Upper lobe of left lung (tissue), 6 donors: ENCODE data around the gene BTBD9. TPM values are rescaled to one million over a fixed set of nuclear protein-coding genes. Genes with fewer than 3 reads are reported as not detected.

Experiments
- ATAC-seq, 2 donors: fragments of 200-7000 bp; cut with Tn5 transposase; one replicate each; pipeline ENCODE4 v1.9.1; 2022; ENCODE audit warnings: mild to moderate bottlenecking in 2 of 2, moderate library complexity in 2 of 2; ENCODE audit not compliant: low FRiP score in 2 of 2
- DNase-seq, 2 donors: peaks; one replicate each; pipeline ENCODE4 v3.0.0-alpha.2; 2019 to 2020
- H3K27ac ChIP-seq, 4 donors: fragments of 200-600 bp; sonication (generic); one replicate each; pipeline ENCODE4 v1.5.1; 2016 to 2019
- H3K27me3 ChIP-seq, 4 donors: fragments of 200-600 bp; sonication (generic); one replicate each; pipeline ENCODE4 v1.5.1; 2017 to 2019
- H3K36me3 ChIP-seq, 4 donors: fragments of 200-600 bp; sonication (generic); one replicate each; pipeline ENCODE4 v1.5.1; 2016 to 2019
- H3K4me1 ChIP-seq, 4 donors: fragments of 200-600 bp; sonication (generic); one replicate each; pipeline ENCODE4 v1.5.1; 2018 to 2019
- H3K4me3 ChIP-seq, 4 donors: fragments of 200-600 bp; sonication (generic); one replicate each; pipeline ENCODE4 v1.5.1; 2017 to 2019; ENCODE audit warnings: mild to moderate bottlenecking in 2 of 4, moderate library complexity in 1 of 4
- H3K9me3 ChIP-seq, 4 donors: fragments of 200-600 bp; sonication (generic); one replicate each; pipeline ENCODE4 v1.5.1; 2018 to 2019
- CTCF ChIP-seq, 6 experiments: fragments of 450-650 bp in 4 of 6; fragments of 200-600 bp in 2 of 6; sonication (generic) in 2 of 6; IDR thresholded peaks; one replicate each; pipeline ENCODE4 v1.5.1; 2016 to 2019; ENCODE audit warnings: antibody characterized with exemption in 6 of 6
- EP300 ChIP-seq, 4 donors: sonication (generic); formaldehyde crosslinking; IDR thresholded peaks; one replicate each; pipeline ENCODE4 v1.5.1; 2017; ENCODE audit warnings: antibody characterized with exemption in 4 of 4, control low read depth in 2 of 4
- POLR2A ChIP-seq, 4 donors: fragments of 450-650 bp; IDR thresholded peaks; one replicate each; pipeline ENCODE4 v1.5.1; 2016 to 2017; ENCODE audit warnings: antibody characterized with exemption in 4 of 4, mild to moderate bottlenecking in 2 of 4
- POLR2AphosphoS5 ChIP-seq, 2 donors: sonication (generic); formaldehyde crosslinking; IDR thresholded peaks; one replicate each; pipeline ENCODE4 v1.5.1; 2017; ENCODE audit warnings: antibody characterized with exemption in 2 of 2
- WGBS, 2 donors: methylation state at CpG; one replicate each; pipeline ENCODE4 v1.1.5; 2017 to 2018; 5-methylcytosine and 5-hydroxymethylcytosine counted together
- total RNA-seq, 6 donors: library from RNA; depleted of rRNA in 4 of 6; stranded (reverse); fragments of >200 nt in 4 of 6; gene quantifications; one replicate each; pipeline versions ENCODE4 v1.1.0 to v1.2.1, GENCODE V29; 2016 to 2021
- donor health status: DM: no; HTN: no; CAD: no; lungs with moderate emphysema.
- donor health status: DM: no; HTN: yes; CAD: no; lungs with severe emphysema.

BTBD9 gene
- total RNA-seq, 6 donors from 2014 or later: 18.2 to 60.8 (median 44.9) TPM

GRCh38 chr6:38686270-38687042 is 46.7 kb upstream of the BTBD9 start:
- Histone ChIP-seq H3K27me3 (no peaks in the 10 kb centered on the region), H3K27ac (no peak overlapping the region), H3K9me3 (no peaks in the 10 kb centered on the region), H3K4me3 (no peak overlapping the region), H3K4me1 (peaks cover 5 to 16% (median 10%) of the 10 kb centered on the region in 4 donors), H3K36me3 (peaks cover 0 to 26% (median 15%) of the 10 kb centered on the region in 4 donors)
- 80 to 84% methylated on average over 4 of the region's 4 CpGs for WGBS, 2 donors
- DNase-seq (no peak), ATAC-seq (no peak)
- TF ChIP-seq EP300 (IDR thresholded peaks at IDR 0.05) (no peak), CTCF (IDR thresholded peaks at IDR 0.05) (no peak), POLR2AphosphoS5 (IDR thresholded peaks at IDR 0.05) (no peak), POLR2A (IDR thresholded peaks at IDR 0.05) (no peak)

DNA sequence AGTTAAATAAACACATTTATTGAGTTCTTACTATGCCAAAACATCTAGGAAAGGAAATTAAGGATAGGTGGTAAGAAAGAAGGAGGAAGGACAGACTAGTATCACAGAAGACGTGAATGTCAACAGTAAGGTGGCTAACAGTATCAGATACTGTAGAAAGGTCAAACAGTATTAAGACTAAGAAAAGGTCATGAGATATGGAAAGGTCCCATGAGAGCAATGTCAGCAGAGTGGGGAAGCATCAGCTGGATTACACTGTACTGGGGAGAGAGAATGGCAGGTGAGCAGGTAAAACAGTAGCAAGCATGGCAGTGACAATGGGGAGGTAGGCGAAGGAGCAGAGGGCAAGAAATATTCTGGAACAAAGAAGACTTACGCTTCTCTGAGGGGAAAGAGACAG is 45.2 kb upstream of the BTBD9 start:
- Histone ChIP-seq H3K27me3 (no peaks in the 10 kb centered on the region), H3K9me3 (no peaks in the 10 kb centered on the region), H3K4me3 (no peak overlapping the region), H3K4me1 (peaks cover 5 to 16% (median 10%) of the 10 kb centered on the region in 4 donors), H3K36me3 (peaks cover 0 to 38% (median 20%) of the 10 kb centered on the region in 4 donors), H3K27ac (no peak overlapping the region)
- TF ChIP-seq POLR2A (IDR thresholded peaks at IDR 0.05) (no peak), EP300 (IDR thresholded peaks at IDR 0.05) (no peak), POLR2AphosphoS5 (IDR thresholded peaks at IDR 0.05) (no peak), CTCF (IDR thresholded peaks at IDR 0.05) (no peak)
- DNase-seq: no peak
- 92 to 95% methylated on average over 3 of the region's 3 CpGs for WGBS, 2 donors
- no peak for ATAC-seq

GRCh38 chr6:38684237-38684636 is 44.5 kb upstream of the BTBD9 start:
- H3K4me3 ChIP-seq: no peak overlapping the region
- TF ChIP-seq POLR2AphosphoS5 (IDR thresholded peaks at IDR 0.05): no peak
- no peak for TF ChIP-seq CTCF (IDR thresholded peaks at IDR 0.05)
- TF ChIP-seq EP300 (IDR thresholded peaks at IDR 0.05): no peak
- TF ChIP-seq POLR2A (IDR thresholded peaks at IDR 0.05): no peak
- H3K27ac ChIP-seq: no peak overlapping the region
- DNase-seq (no peak), ATAC-seq (no peak)
- H3K36me3 ChIP-seq: peaks cover 0 to 38% (median 20%) of the 10 kb centered on the region in 4 donors
- H3K9me3 ChIP-seq: no peaks in the 10 kb centered on the region
- WGBS, 2 donors: 91 to 96% methylated on average over 1 of the region's 1 CpG
- H3K4me1 ChIP-seq: peaks cover 5 to 15% (median 10%) of the 10 kb centered on the region in 4 donors
- H3K27me3 ChIP-seq: no peaks in the 10 kb centered on the region

DNA sequence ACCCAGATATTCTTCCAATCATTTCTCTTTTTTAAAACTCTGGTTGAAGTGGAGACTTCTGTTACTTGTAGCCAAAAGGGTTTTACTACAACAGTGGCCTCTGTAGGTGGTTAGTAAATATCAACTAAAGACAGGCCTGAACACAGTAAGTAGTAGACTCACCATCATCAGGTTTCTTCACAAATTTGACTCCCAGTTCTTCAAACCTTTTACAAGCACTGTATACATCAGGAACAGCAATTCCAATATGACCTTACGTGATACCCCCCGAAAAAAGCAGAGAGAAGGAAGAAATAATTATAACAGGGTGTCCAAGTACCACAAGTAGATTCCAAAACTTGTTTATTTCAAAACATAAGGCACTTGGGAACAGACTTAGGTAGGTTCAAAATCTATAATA is 42.1 kb upstream of the BTBD9 start:
- Histone ChIP-seq H3K9me3 (no peaks in the 10 kb centered on the region), H3K4me3 (no peak overlapping the region), H3K27ac (no peak overlapping the region), H3K36me3 (peaks cover 0 to 58% (median 20%) of the 10 kb centered on the region in 4 donors), H3K27me3 (no peaks in the 10 kb centered on the region), H3K4me1 (peaks cover 3 to 17% (median 6%) of the 10 kb centered on the region in 4 donors)
- ATAC-seq (no peak), DNase-seq (no peak)
- WGBS, 2 donors: 96 to 100% methylated on average over 2 of the region's 2 CpGs
- TF ChIP-seq POLR2A (IDR thresholded peaks at IDR 0.05): no peak
- no peak for TF ChIP-seq POLR2AphosphoS5 (IDR thresholded peaks at IDR 0.05)

DNA sequence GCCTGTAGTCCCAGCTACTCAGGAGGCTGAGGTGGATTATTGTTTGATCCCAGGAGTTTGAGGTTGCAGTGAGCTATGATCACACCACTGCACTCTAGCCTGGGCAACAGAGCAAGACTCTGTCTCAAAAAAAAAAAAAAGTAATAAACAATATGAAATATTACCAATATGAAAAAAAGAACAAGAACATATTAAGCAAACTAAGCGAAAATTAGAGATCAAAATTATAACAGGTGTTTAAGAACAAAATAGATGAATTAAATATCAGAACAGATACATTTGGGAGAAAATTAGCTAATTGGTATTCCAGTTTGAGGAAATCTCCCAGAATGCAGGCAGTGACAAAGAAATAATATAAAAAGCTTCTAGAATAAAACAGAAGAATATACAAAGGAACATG is 39.9 kb upstream of the BTBD9 start:
- no peak for DNase-seq
- ATAC-seq: no peak
- Histone ChIP-seq H3K36me3 (peaks cover 0 to 77% (median 20%) of the 10 kb centered on the region in 4 donors), H3K4me3 (no peak overlapping the region), H3K27ac (no peak overlapping the region), H3K4me1 (peaks cover 0 to 28% (median 9%) of the 10 kb centered on the region in 4 donors), H3K27me3 (no peaks in the 10 kb centered on the region), H3K9me3 (no peaks in the 10 kb centered on the region)
- no peak for TF ChIP-seq POLR2AphosphoS5 (IDR thresholded peaks at IDR 0.05)
- no peak for TF ChIP-seq POLR2A (IDR thresholded peaks at IDR 0.05)
- TF ChIP-seq EP300 (IDR thresholded peaks at IDR 0.05): no peak
- TF ChIP-seq CTCF (IDR thresholded peaks at IDR 0.05): no peak
- 92 to 100% methylated on average over 1 of the region's 1 CpG for WGBS, 2 donors
